Nephron progenitor cell (in vitro differentiated cells): ENCODE measurements around the gene HTR3C.

Experiments used
- DNase-seq: peaks from one replicate; pipeline ENCODE4 v3.0.0; 2021
- H3K27ac Mint-ChIP-seq: 2 replicates; pipeline ENCODE4 v1.8.0; 2021; ENCODE audit warnings: mild to moderate bottlenecking, moderate library complexity, mixed read lengths
- H3K27me3 Mint-ChIP-seq: 2 replicates; pipeline ENCODE4 v1.8.0; 2021; ENCODE audit warnings: mild to moderate bottlenecking, low read depth, mixed read lengths; ENCODE audit not compliant: poor library complexity
- H3K36me3 Mint-ChIP-seq: 2 replicates; pipeline ENCODE4 v1.8.0; 2021; ENCODE audit warnings: low read depth, mixed read lengths
- H3K4me1 Mint-ChIP-seq: 2 replicates; pipeline ENCODE4 v1.8.0; 2021; ENCODE audit warnings: mixed read lengths
- H3K4me3 Mint-ChIP-seq: 2 replicates; pipeline ENCODE4 v1.8.0; 2021; ENCODE audit warnings: mild to moderate bottlenecking, moderate library complexity, mixed read lengths
- H3K9me3 Mint-ChIP-seq: 2 replicates; pipeline ENCODE4 v1.8.0; 2021; ENCODE audit warnings: mild to moderate bottlenecking, moderate library complexity, mixed read lengths
- CTCF ChIP-seq: fragments of 200-600 bp; sonication (generic); IDR thresholded peaks from 2 replicates; pipeline ENCODE4 v1.5.0; 2021; ENCODE audit warnings: antibody characterized with exemption

HTR3C gene

GRCh38 chr3:184011230-184011876, 41.5 kb upstream of the HTR3C start:
- Mint-ChIP-seq H3K36me3 (peaks cover 58% of the 10 kb centered on the region), H3K27ac (no peak overlapping the region), H3K9me3 (no peaks in the 10 kb centered on the region), H3K4me1 (peaks cover 21% of the 10 kb centered on the region), H3K27me3 (no peaks in the 10 kb centered on the region), H3K4me3 (no peak overlapping the region)
- no peak for DNase-seq
- no peak for TF ChIP-seq CTCF

- TF ChIP-seq CTCF, result no peak
- H3K9me3 Mint-ChIP-seq, result no peaks in the 10 kb centered on the region
- no peak overlapping the region for H3K27ac Mint-ChIP-seq
- no peaks in the 10 kb centered on the region for H3K27me3 Mint-ChIP-seq
- H3K4me3 Mint-ChIP-seq, result no peak overlapping the region
- no peak for DNase-seq
- H3K36me3 Mint-ChIP-seq, result peaks cover 51% of the 10 kb centered on the region
- H3K4me1 Mint-ChIP-seq, result peaks cover 26% of the 10 kb centered on the region
Observed at GRCh38 chr3:184011937-184012889, 40.6 kb upstream of the HTR3C start.

- Mint-ChIP-seq H3K27ac (peak overlapping the region; percentile 34), H3K27me3 (peaks cover 4% of the 10 kb centered on the region), H3K9me3 (no peaks in the 10 kb centered on the region), H3K36me3 (peaks cover 37% of the 10 kb centered on the region), H3K4me1 (peaks cover 36% of the 10 kb centered on the region), H3K4me3 (peak overlapping the region; percentile 99)
- no peak for TF ChIP-seq CTCF
- DNase-seq, result peak; percentile 13
Observed at GRCh38 chr3:184015381-184016019, 37.3 kb upstream of the HTR3C start.

- peaks cover 36% of the 10 kb centered on the region for H3K4me1 Mint-ChIP-seq
- H3K36me3 Mint-ChIP-seq, result peaks cover 30% of the 10 kb centered on the region
- H3K27me3 Mint-ChIP-seq, result peaks cover 6% of the 10 kb centered on the region
- no peak for DNase-seq
- no peak for TF ChIP-seq CTCF
- peak overlapping the region; percentile 99 for H3K4me3 Mint-ChIP-seq
- H3K9me3 Mint-ChIP-seq, result no peaks in the 10 kb centered on the region
- peak overlapping the region; percentile 34 for H3K27ac Mint-ChIP-seq
Observed at GRCh38 chr3:184016169-184016570, 36.7 kb upstream of the HTR3C start.

GRCh38 chr3:184016811-184017671, 35.8 kb upstream of the HTR3C start:
- Mint-ChIP-seq H3K36me3 (peaks cover 22% of the 10 kb centered on the region), H3K27me3 (peaks cover 10% of the 10 kb centered on the region), H3K4me1 (peaks cover 36% of the 10 kb centered on the region), H3K27ac (peak overlapping the region; percentile 96), H3K4me3 (peak overlapping the region; percentile 99), H3K9me3 (no peaks in the 10 kb centered on the region)
- peak; percentile 71 for DNase-seq
- TF ChIP-seq CTCF, result peak; percentile 83
